H9 (cell line): ENCODE results near the gene ERMAP. TPM values are rescaled to one million over a fixed set of nuclear protein-coding genes. Genes with fewer than 3 reads are reported as not detected.

ENCODE experiments used
- DNase-seq: peaks from one replicate; pipeline ENCODE4 v3.0.0-alpha.2; 2017
- H2AFZ ChIP-seq: one replicate; pipeline ENCODE4 v1.6.1; 2013; ENCODE audit warnings: mild to moderate bottlenecking, low read length, control low read depth, moderate library complexity
- H2AK5ac ChIP-seq: 2 replicates; pipeline ENCODE4 v1.6.1; 2013; ENCODE audit warnings: low read length, control low read depth, mixed read lengths; ENCODE audit not compliant: insufficient read length
- H2BK120ac ChIP-seq: one replicate; pipeline ENCODE4 v1.6.1; 2013; ENCODE audit warnings: low read depth, mild to moderate bottlenecking, low read length, control low read depth, inconsistent platforms; ENCODE audit not compliant: poor library complexity, severe bottlenecking
- H2BK12ac ChIP-seq: 2 replicates; pipeline ENCODE4 v1.6.1; 2013; ENCODE audit warnings: low read length, control low read depth, mixed read lengths, low read depth; ENCODE audit not compliant: insufficient read length
- H2BK15ac ChIP-seq: 2 replicates; pipeline ENCODE4 v1.6.1; 2013; ENCODE audit warnings: low read depth, low read length, control low read depth
- H2BK20ac ChIP-seq: one replicate; pipeline ENCODE4 v1.6.1; 2013; ENCODE audit warnings: low read depth, mild to moderate bottlenecking, low read length, control low read depth, inconsistent platforms; ENCODE audit not compliant: poor library complexity, severe bottlenecking
- H2BK5ac ChIP-seq: 2 replicates; pipeline ENCODE4 v1.6.1; 2013; ENCODE audit warnings: low read length, control low read depth, mixed read lengths; ENCODE audit not compliant: insufficient read length
- H3K14ac ChIP-seq: 2 replicates; pipeline ENCODE4 v1.6.1; 2013; ENCODE audit warnings: low read length, control low read depth; ENCODE audit not compliant: insufficient read depth
- H3K18ac ChIP-seq: 2 replicates; pipeline ENCODE4 v1.6.1; 2013; ENCODE audit warnings: low read depth, mild to moderate bottlenecking, mixed read lengths, low read length, control low read depth; ENCODE audit not compliant: insufficient read length
- H3K23ac ChIP-seq: 2 replicates; pipeline ENCODE4 v1.6.1; 2013; ENCODE audit warnings: low read length, control low read depth, mixed read lengths, low read depth; ENCODE audit not compliant: insufficient read length
- H3K23me2 ChIP-seq: 2 replicates; pipeline ENCODE4 v1.6.1; 2013; ENCODE audit warnings: low read depth, mild to moderate bottlenecking, mixed read lengths, low read length, control low read depth; ENCODE audit not compliant: insufficient read length, poor library complexity, severe bottlenecking
- H3K27ac ChIP-seq: 2 replicates; pipeline ENCODE4 v1.5.1; 2013; ENCODE audit warnings: low read length, control low read depth, mixed read lengths, low read depth; ENCODE audit not compliant: insufficient read length
- H3K27me3 ChIP-seq: 2 replicates; pipeline ENCODE4 v1.6.1; 2013; ENCODE audit warnings: low read length, control low read depth, inconsistent platforms; ENCODE audit not compliant: insufficient read depth
- H3K4ac ChIP-seq: 2 replicates; pipeline ENCODE4 v1.6.1; 2013; ENCODE audit warnings: low read depth, mild to moderate bottlenecking, control low read depth, inconsistent platforms, low read length, moderate library complexity
- H3K4me1 ChIP-seq: 2 replicates; pipeline ENCODE4 v1.6.1; 2013; ENCODE audit warnings: low read length, control low read depth, inconsistent platforms; ENCODE audit not compliant: insufficient read depth
- H3K4me2 ChIP-seq: 2 replicates; pipeline ENCODE4 v1.6.1; 2013; ENCODE audit warnings: low read length, control low read depth, mixed read lengths; ENCODE audit not compliant: insufficient read length, insufficient read depth
- H3K56ac ChIP-seq: 2 replicates; pipeline ENCODE4 v1.6.1; 2013; ENCODE audit warnings: low read depth, mild to moderate bottlenecking, mixed read lengths, low read length, control low read depth; ENCODE audit not compliant: insufficient read length
- H3K79me1 ChIP-seq: 2 replicates; pipeline ENCODE4 v1.6.1; 2013; ENCODE audit warnings: low read depth, mild to moderate bottlenecking, moderate library complexity, low read length, control low read depth, inconsistent platforms; ENCODE audit not compliant: insufficient read depth, poor library complexity, severe bottlenecking
- H3K79me2 ChIP-seq: 2 replicates; pipeline ENCODE4 v1.6.1; 2013; ENCODE audit warnings: low read length, control low read depth, inconsistent platforms; ENCODE audit not compliant: insufficient read depth
- H3K9ac ChIP-seq: 2 replicates; pipeline ENCODE4 v1.6.1; 2013; ENCODE audit warnings: low read length, control low read depth, mixed read lengths; ENCODE audit not compliant: insufficient read length; ENCODE audit errors: extremely low read depth
- H3K9me3 ChIP-seq: one replicate; pipeline ENCODE4 v1.6.1; 2013; ENCODE audit warnings: low read depth, low read length, inconsistent platforms; ENCODE audit not compliant: control insufficient read depth
- H3T11ph ChIP-seq: one replicate; pipeline ENCODE4 v1.6.1; 2013; ENCODE audit warnings: mild to moderate bottlenecking, low read length, control low read depth, inconsistent platforms
- H4K20me1 ChIP-seq: one replicate; pipeline ENCODE4 v1.6.1; 2013; ENCODE audit not compliant: control insufficient read depth, insufficient read length, insufficient read depth
- H4K5ac ChIP-seq: 2 replicates; pipeline ENCODE4 v1.6.1; 2013; ENCODE audit warnings: low read depth, mild to moderate bottlenecking, mixed read lengths, low read length, control low read depth; ENCODE audit not compliant: insufficient read length
- H4K8ac ChIP-seq: replicated peaks from 2 replicates; pipeline ENCODE4 v1.6.1; 2013; ENCODE audit warnings: low read length, control low read depth, mixed read lengths, low read depth; ENCODE audit not compliant: insufficient read length
- H4K91ac ChIP-seq: 2 replicates; pipeline ENCODE4 v1.6.1; 2013; ENCODE audit warnings: low read depth, mild to moderate bottlenecking, moderate library complexity, mixed read lengths, low read length, control low read depth; ENCODE audit not compliant: insufficient read length
- H3K27ac Mint-ChIP-seq, 3 experiments: 2 replicates in 2 of 3; 3 replicates in 1 of 3; pipeline ENCODE4 v1.8.0; 2020 to 2021; ENCODE audit warnings: mixed read lengths in 3 of 3, mild to moderate bottlenecking in 1 of 3, moderate library complexity in 1 of 3
- H3K27me3 Mint-ChIP-seq: 2 replicates; pipeline ENCODE4 v1.8.0; 2021; ENCODE audit warnings: low read depth, mild to moderate bottlenecking, moderate library complexity, mixed read lengths
- H3K36me3 Mint-ChIP-seq, 3 experiments: 2 replicates in 2 of 3; 3 replicates in 1 of 3; pipeline ENCODE4 v1.8.0; 2020 to 2021; ENCODE audit warnings: low read depth in 3 of 3, mixed read lengths in 3 of 3; ENCODE audit not compliant: insufficient read depth in 1 of 3
- H3K4me1 Mint-ChIP-seq, 2 experiments: 2 replicates each; pipeline ENCODE4 v1.8.0; 2020; ENCODE audit warnings: mixed read lengths in 2 of 2
- H3K4me3 Mint-ChIP-seq, 2 experiments: 2 replicates in 1 of 2; 3 replicates in 1 of 2; pipeline ENCODE4 v1.8.0; 2020 to 2021; ENCODE audit warnings: mild to moderate bottlenecking in 2 of 2, mixed read lengths in 2 of 2, moderate library complexity in 1 of 2
- H3K9me3 Mint-ChIP-seq, 2 experiments: 2 replicates in 1 of 2; 3 replicates in 1 of 2; pipeline ENCODE4 v1.8.0; 2020; ENCODE audit warnings: mild to moderate bottlenecking in 2 of 2, mixed read lengths in 2 of 2, moderate library complexity in 1 of 2
- CTCF ChIP-seq: fragments of 200-600 bp; sonication (generic); conservative IDR thresholded peaks from 3 replicates; pipeline ENCODE4 v1.8.0; 2021; ENCODE audit warnings: antibody characterized with exemption, mild to moderate bottlenecking
- WGBS: extraction: QIAGEN DNeasy Blood & Tissue Kit; methylation state at CpG from one replicate; pipeline ENCODE4 v1.1.7; 2013; ENCODE audit warnings: missing lambda C conversion rate, low lambda C conversion rate, mixed read lengths; ENCODE audit not compliant: insufficient read length; ENCODE audit errors: extremely low coverage; 5-methylcytosine and 5-hydroxymethylcytosine counted together
- total RNA-seq: library from RNA; stranded (reverse); gene quantifications from 2 replicates; pipeline ENCODE4 v1.2.1, GENCODE V29; 2021

Gene ERMAP
- total RNA-seq, 1 experiment from 2014 or later = 4.5 TPM

DNA sequence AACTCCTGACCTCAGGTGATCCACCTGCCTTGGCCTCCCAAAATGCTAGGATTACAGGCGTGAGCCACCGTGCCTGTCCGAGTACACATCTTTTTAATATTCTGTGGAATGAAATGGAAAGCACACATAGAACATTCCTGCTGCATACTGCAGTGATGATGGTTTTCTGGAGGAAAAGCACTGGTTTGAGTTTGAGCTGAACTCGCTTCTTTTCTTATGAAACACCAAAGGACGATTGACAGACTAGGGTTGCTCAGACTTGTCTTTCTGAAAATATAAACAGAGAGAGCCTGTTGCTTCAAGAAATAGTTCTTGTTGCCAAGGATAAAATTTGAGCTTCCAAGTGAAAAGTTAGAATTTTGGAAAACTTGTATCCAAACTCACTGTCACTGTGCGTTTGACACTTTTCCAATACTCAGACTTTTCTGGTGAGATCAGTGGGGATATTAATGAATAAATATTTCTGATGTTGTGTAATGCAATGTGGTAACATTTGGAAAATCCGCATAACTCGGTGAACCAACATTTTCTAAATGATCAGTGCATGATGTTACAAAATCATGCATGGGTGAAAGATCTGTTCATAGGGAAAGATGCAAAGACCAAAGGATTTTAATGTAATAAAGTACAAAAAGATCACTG is 15.0 kb upstream of the ERMAP start:
- Histone ChIP-seq H2BK120ac (no peak overlapping the region), H3K56ac (no peak overlapping the region), H3K4me1 (no peaks in the 10 kb centered on the region), H2BK20ac (no peak overlapping the region), H2BK5ac (no peak overlapping the region), H2AK5ac (no peak overlapping the region), H3K23me2 (no peaks in the 10 kb centered on the region), H4K91ac (no peak overlapping the region), H3K14ac (no peak overlapping the region), H4K5ac (no peak overlapping the region), H3K9ac (no peak overlapping the region), H3T11ph (no peak overlapping the region), H2BK15ac (no peak overlapping the region), H3K18ac (no peak overlapping the region), H3K27ac (no peak overlapping the region), H3K4me2 (no peak overlapping the region), H2BK12ac (no peak overlapping the region), H3K27me3 (no peaks in the 10 kb centered on the region), H4K20me1 (no peaks in the 10 kb centered on the region), H4K8ac (no peak overlapping the region), H3K9me3 (no peaks in the 10 kb centered on the region), H3K4ac (no peak overlapping the region), H3K79me1 (no peaks in the 10 kb centered on the region), H2AFZ (no peak overlapping the region), H3K79me2 (no peaks in the 10 kb centered on the region), H3K23ac (no peak overlapping the region)
- peaks cover 17 to 19% of the 10 kb centered on the region in 2 experiments for H3K9me3 Mint-ChIP-seq
- H3K36me3 Mint-ChIP-seq = peaks cover 19 to 30% (median 30%) of the 10 kb centered on the region in 3 experiments
- TF ChIP-seq CTCF = no peak
- H3K4me3 Mint-ChIP-seq = no peak overlapping the region
- no peaks in the 10 kb centered on the region; the same call in 1 of the 2 replicates for H3K27me3 Mint-ChIP-seq
- no peaks in the 10 kb centered on the region for H3K4me1 Mint-ChIP-seq
- no peak for DNase-seq
- WGBS = no CpG with 5 or more reads among the region's 8 CpGs
- H3K27ac Mint-ChIP-seq = no peak overlapping the region
